ENCODE measurements around the gene CD70.

- TF ChIP-seq CTCF (IDR thresholded peaks at IDR 0.05) (no peak), POLR2AphosphoS5 (IDR thresholded peaks at IDR 0.05) (no peak)
Measured at GRCh38 chr19:6599866-6600454, 9.0 kb upstream of the CD70 start.

Data from breast epithelium (tissue), 3 donors.